HepG2 (cell line): Measurements from ENCODE around the gene IGLON5. TPM values are rescaled to one million over a fixed set of nuclear protein-coding genes. Genes with fewer than 3 reads are reported as not detected.

ENCODE experiments used
- ATAC-seq: fragments of 200-7000 bp; cut with Tn5 transposase; 3 replicates; pipeline ENCODE4 v1.9.1; 2020; ENCODE audit warnings: mild to moderate bottlenecking, moderate library complexity
- BruUV-seq: library from RNA; stranded (reverse); fragments of 400-500 nt; replicated peaks from 2 replicates; lab custom pipeline; 2021; lab: Mats Ljungman, UMichigan
- CTCF ChIA-PET: fragments of 300-600 bp; formaldehyde crosslinking; extraction: SDS; loops from one replicate; lab custom pipeline; 2021; ENCODE audit warnings: low total read pairs, inconsistent platforms, low intra/inter-chr PET ratio; lab: Yijun Ruan, JAX
- POLR2A ChIA-PET: fragments of 350-600 bp; sonication (Branson Sonifier 250); formaldehyde crosslinking; loops from one replicate; lab custom pipeline; 2020; ENCODE audit warnings: antibody characterized with exemption, inconsistent platforms; lab: Yijun Ruan, JAX
- DNase-seq: peaks from one replicate; pipeline ENCODE4 v3.0.0-alpha.2; 2015; ENCODE audit warnings: low spot score
- FAIRE-seq: peaks from 3 replicates; lab custom pipeline; 2011; peaks lifted over from hg19 to GRCh38; lab: Jason Lieb, UNC
- H2AFZ ChIP-seq: one replicate; pipeline ENCODE4 v1.6.1; 2011; ENCODE audit warnings: low read length, inconsistent platforms
- H3K27ac ChIP-seq: fragments of 300-600 bp; 3 replicates; pipeline ENCODE4 v1.8.0; 2011; ENCODE audit warnings: mixed run types, mild to moderate bottlenecking, mixed read lengths, low read length, inconsistent platforms; ENCODE audit not compliant: insufficient read depth; ENCODE audit errors: extremely low read length
- H3K27me3 ChIP-seq, 2 experiments: fragments of 200-600 bp in 1 of 2; 2 replicates in 1 of 2; 3 replicates in 1 of 2; pipeline versions ENCODE4 v1.6.0 to v1.8.0; 2011; ENCODE audit warnings: low read length in 2 of 2, mild to moderate bottlenecking in 2 of 2, moderate library complexity in 2 of 2, inconsistent platforms in 1 of 2; ENCODE audit not compliant: insufficient read depth in 2 of 2, control insufficient read depth in 1 of 2
- H3K36me3 ChIP-seq, 2 experiments: fragments of 200-600 bp in 1 of 2; replicated peaks in 1 of 2; 2 replicates in 1 of 2; 3 replicates in 1 of 2; pipeline versions ENCODE4 v1.5.1 to v1.8.0; 2011; ENCODE audit warnings: low read length in 2 of 2, inconsistent platforms in 1 of 2; ENCODE audit not compliant: insufficient read depth in 2 of 2, control insufficient read depth in 1 of 2
- H3K4me1 ChIP-seq: 2 replicates; pipeline ENCODE4 v1.5.1; 2012; ENCODE audit warnings: low read length, inconsistent platforms; ENCODE audit not compliant: insufficient read depth
- H3K4me2 ChIP-seq: 2 replicates; pipeline ENCODE4 v1.6.0; 2011; ENCODE audit warnings: low read depth, low read length, inconsistent platforms
- H3K4me3 ChIP-seq, 3 experiments: fragments of 200-600 bp in 1 of 3; sonication (generic), shearing (Covaris generic) in 1 of 3; replicated peaks in 1 of 3; 2 replicates each; pipeline ENCODE4 v1.5.1; 2011 to 2016; ENCODE audit warnings: low read length in 3 of 3, inconsistent platforms in 2 of 3, low read depth in 2 of 3, mild to moderate bottlenecking in 2 of 3, control low read depth in 1 of 3, mixed read lengths in 1 of 3; ENCODE audit not compliant: insufficient read depth in 1 of 3
- H3K79me2 ChIP-seq: one replicate; pipeline ENCODE4 v1.6.1; 2011; ENCODE audit warnings: low read length, inconsistent platforms; ENCODE audit not compliant: insufficient read depth
- H3K9ac ChIP-seq: 2 replicates; pipeline ENCODE4 v1.6.0; 2011; ENCODE audit warnings: mild to moderate bottlenecking, low read depth, low read length, inconsistent platforms; ENCODE audit not compliant: insufficient read depth
- H3K9me3 ChIP-seq: 2 replicates; pipeline ENCODE4 v1.5.1; 2012; ENCODE audit warnings: mild to moderate bottlenecking, low read length
- H4K20me1 ChIP-seq: 2 replicates; pipeline ENCODE4 v1.6.0; 2011; ENCODE audit warnings: inconsistent platforms, mild to moderate bottlenecking, low read length, moderate library complexity; ENCODE audit not compliant: insufficient read depth
- FIP1L1 ChIP-seq: fragments of 200-400 bp; formaldehyde crosslinking; IDR thresholded peaks from 2 replicates; pipeline ENCODE4 v1.6.1; 2018; ENCODE audit warnings: low read depth, mild to moderate bottlenecking, low read length, moderate library complexity, borderline replicate concordance; ENCODE audit not compliant: insufficient read depth
- HNRNPLL ChIP-seq: fragments of 200-400 bp; formaldehyde crosslinking; IDR thresholded peaks from 2 replicates; pipeline ENCODE4 v1.6.1; 2017; ENCODE audit warnings: mild to moderate bottlenecking, low read depth, low read length; ENCODE audit not compliant: poor library complexity, severe bottlenecking
- ISL2 ChIP-seq: sonication (generic); formaldehyde crosslinking; IDR thresholded peaks from 2 replicates; pipeline ENCODE4 v1.5.0; 2020; ENCODE audit warnings: missing genetic modification reagents
- MZF1 ChIP-seq: sonication (generic); formaldehyde crosslinking; IDR thresholded peaks from 2 replicates; pipeline ENCODE4 v1.8.1; 2023; ENCODE audit warnings: mild to moderate bottlenecking, missing genetic modification reagents, borderline replicate concordance
- RORA ChIP-seq: sonication (generic); formaldehyde crosslinking; IDR thresholded peaks from 2 replicates; pipeline ENCODE4 v1.5.0; 2020; ENCODE audit warnings: mild to moderate bottlenecking, missing genetic modification reagents, moderate library complexity
- TCF12 ChIP-seq, 2 experiments: fragments of 450-650 bp in 1 of 2; sonication (generic) in 1 of 2; formaldehyde crosslinking in 1 of 2; IDR thresholded peaks; 2 replicates each; pipeline versions ENCODE4 v1.6.1 to v1.8.0; 2017 to 2022; ENCODE audit warnings: antibody characterized with exemption in 1 of 2, mild to moderate bottlenecking in 1 of 2, missing genetic modification reagents in 1 of 2, moderate library complexity in 1 of 2
- YEATS4 ChIP-seq: sonication (generic); formaldehyde crosslinking; IDR thresholded peaks from 2 replicates; pipeline ENCODE4 v1.4.0; 2020; ENCODE audit warnings: missing genetic modification reagents, borderline replicate concordance
- ZBTB8A ChIP-seq: sonication (generic); formaldehyde crosslinking; IDR thresholded peaks from 2 replicates; pipeline ENCODE4 v1.4.0; 2020; ENCODE audit warnings: mild to moderate bottlenecking, low read depth, missing genetic modification reagents, borderline replicate concordance
- ZNF513 ChIP-seq: sonication (generic); formaldehyde crosslinking; conservative IDR thresholded peaks from 2 replicates; pipeline ENCODE4 v1.5.0; 2020; ENCODE audit warnings: missing genetic modification reagents
- ZNF691 ChIP-seq: sonication (generic); formaldehyde crosslinking; IDR thresholded peaks from 2 replicates; pipeline ENCODE4 v1.4.0; 2020; ENCODE audit warnings: missing genetic modification reagents, low read depth, mild to moderate bottlenecking, borderline replicate concordance
- ZNF770 ChIP-seq: sonication (generic); formaldehyde crosslinking; IDR thresholded peaks from 2 replicates; pipeline ENCODE4 v1.5.0; 2020; ENCODE audit warnings: mild to moderate bottlenecking, missing genetic modification reagents
- WGBS: methylation state at CpG from one replicate; pipeline ENCODE4 v1.1.6; 2017; ENCODE audit warnings: low lambda C conversion rate; 5-methylcytosine and 5-hydroxymethylcytosine counted together
- in situ Hi-C: cut with HindIII; loops from 2 replicates; pipeline ENCODE4 v1.10.0; 2017; ENCODE audit warnings: low pct_unique_long_range_greater_than_20kb; ENCODE audit not compliant: extremely low pct_ligation_motif_present
- intact Hi-C: fragments of 100-400 bp; cut with micrococcal nuclease; formaldehyde crosslinking; loops from one replicate; pipeline ENCODE4 v1.10.0; 2022; ENCODE audit not compliant: unreplicated experiment
- polyA plus RNA-seq, 8 experiments: library from polyadenylated mRNA; depleted of rRNA in 3 of 8; stranded (reverse) in 7 of 8; unstranded in 1 of 8; fragments of >200 nt; fragmentation: Illumina TruSeq in 4 of 8; extraction: Trizol in 4 of 8; gene quantifications; 2 replicates each; pipeline versions ENCODE4 v1.2.1 to v1.2.3, GENCODE V29; 2011 to 2016; ENCODE audit warnings: low read depth in 4 of 8, missing spikeins in 1 of 8, mixed read lengths in 1 of 8; ENCODE audit not compliant: insufficient read depth in 1 of 8
- total RNA-seq, 5 experiments: library from RNA; depleted of rRNA; stranded (reverse); fragments of >200 nt; fragmentation: Illumina TruSeq; extraction: Trizol; gene quantifications; 2 replicates each; pipeline ENCODE4 v1.2.3, GENCODE V29; 2016; ENCODE audit warnings: low read depth in 1 of 5

IGLON5 gene
- total and polyA plus RNA-seq, 2 of the 13 experiments (the other 11 are each of a cell fraction or from before 2014, with no cell fraction given), result 0.04 to 5.7 TPM

GRCh38 chr19:51277112-51277511 lies 34.3 kb upstream of the IGLON5 start:
- Histone ChIP-seq H3K27me3 (no peaks in the 10 kb centered on the region; a peak in 1 of 5 replicates), H3K9ac (no peak overlapping the region), H3K4me2 (no peak overlapping the region), H3K27ac (no peak overlapping the region), H3K4me1 (peaks cover 8% of the 10 kb centered on the region; the same call in 1 of the 2 replicates), H3K36me3 (no peaks in the 10 kb centered on the region), H4K20me1 (no peaks in the 10 kb centered on the region), H3K9me3 (no peaks in the 10 kb centered on the region), H3K79me2 (no peaks in the 10 kb centered on the region), H3K4me3 (no peak overlapping the region), H2AFZ (no peak overlapping the region)
- TF ChIP-seq YEATS4 (CRISPR knock-in tag) (no peak), HNRNPLL (no peak), ZBTB8A (no peak)
- no TSS peak for BruUV-seq
- WGBS, result 2% methylated on average over 3 of the region's 3 CpGs
- no peak for ATAC-seq
- CTCF ChIA-PET, result no interaction called here
- in situ Hi-C loops, result loop anchor here (25.0 kb wide), 1 partner anchor 360 kb away; the partner anchor contains the start of genes SIGLEC14 and SIGLEC5
- POLR2A ChIA-PET, result no interaction called here
- FAIRE-seq, result no peak
- intact Hi-C loops, result no loop called here
- no peak for DNase-seq

GRCh38 chr19:51282335-51282734 lies 29.1 kb upstream of the IGLON5 start:
- Histone ChIP-seq H3K9me3 (no peaks in the 10 kb centered on the region), H3K9ac (no peak overlapping the region), H3K4me3 (no peak overlapping the region), H3K79me2 (no peaks in the 10 kb centered on the region), H3K27me3 (no peaks in the 10 kb centered on the region; a peak in 1 of 5 replicates), H3K27ac (no peak overlapping the region), H3K36me3 (no peaks in the 10 kb centered on the region), H3K4me1 (no peaks in the 10 kb centered on the region), H2AFZ (no peak overlapping the region), H3K4me2 (no peak overlapping the region), H4K20me1 (no peaks in the 10 kb centered on the region)
- intact Hi-C loops, result no loop called here
- 18% methylated on average over 4 of the region's 4 CpGs for WGBS
- ATAC-seq, result no peak
- in situ Hi-C loops, result loop anchor here (25.0 kb wide), 1 partner anchor 355 kb away; the partner anchor contains the start of genes SIGLEC14 and SIGLEC5
- CTCF ChIA-PET, result no interaction called here
- FAIRE-seq, result no peak
- POLR2A ChIA-PET, result no interaction called here
- no peak for DNase-seq
- no TSS peak for BruUV-seq
- TF ChIP-seq ISL2 (CRISPR knock-in tag) (no peak), FIP1L1 (no peak), TCF12 (IDR thresholded peaks at IDR 0.05) (no peak), TCF12 (CRISPR knock-in tag; IDR thresholded peaks at IDR 0.05) (no peak), ZNF770 (CRISPR knock-in tag) (no peak), ZNF691 (CRISPR knock-in tag) (no peak), ZNF513 (CRISPR knock-in tag) (no peak), MZF1 (CRISPR knock-in tag) (no peak), RORA (CRISPR knock-in tag) (no peak)
